NCI-H128 (cell line): Measurements from ENCODE around the gene RTL10.
"Not testable (repeated sequence)": the region's sequence is repeated elsewhere in the genome, so short reads cannot be mapped to it uniquely, and the experiment has no call there.

Experiments
- DNase-seq: peaks from one replicate; lab custom pipeline; 2025; ENCODE audit not compliant: unreplicated experiment; lab: John Stamatoyannopoulos, UW

RTL10 gene

GRCh38 chr22:19890502-19891316 is 36.0 kb upstream of the RTL10 start:
- no peak for DNase-seq

GRCh38 chr22:19889951-19890350 is 35.3 kb upstream of the RTL10 start:
- DNase-seq = no peak

GRCh38 chr22:19888131-19888746 is 33.6 kb upstream of the RTL10 start:
- no peak for DNase-seq

- no peak for DNase-seq
These were observed 32.7 kb upstream of the RTL10 start for GRCh38 chr22:19887256-19887985.

GRCh38 chr22:19886605-19887255 is 32.1 kb upstream of the RTL10 start:
- no peak for DNase-seq

- no peak for DNase-seq
These were observed 31.3 kb upstream of the RTL10 start for GRCh38 chr22:19885841-19886592.

- no peak for DNase-seq
These were observed 30.5 kb upstream of the RTL10 start for GRCh38 chr22:19884954-19885751.

- no peak for DNase-seq
These were observed 29.7 kb upstream of the RTL10 start for GRCh38 chr22:19884161-19884953.

- DNase-seq = not testable (repeated sequence)
These were observed 28.8 kb upstream of the RTL10 start for GRCh38 chr22:19883446-19883845.

- DNase-seq = no peak
These were observed 28.0 kb upstream of the RTL10 start for GRCh38 chr22:19882446-19883381.

GRCh38 chr22:19880786-19881569 is 26.3 kb upstream of the RTL10 start:
- DNase-seq = no peak

- DNase-seq = no peak
These were observed 25.5 kb upstream of the RTL10 start for GRCh38 chr22:19879992-19880785.

- no peak for DNase-seq
These were observed 24.9 kb upstream of the RTL10 start for GRCh38 chr22:19879643-19879991.

GRCh38 chr22:19879246-19879570 is 24.5 kb upstream of the RTL10 start:
- no peak for DNase-seq

- DNase-seq = no peak
These were observed 24.0 kb upstream of the RTL10 start for GRCh38 chr22:19878461-19879245.
